GM13977 (cell line): ENCODE measurements around the gene NTNG1.

Experiments used
- DNase-seq: peaks from one replicate; pipeline ENCODE4 v3.0.0; 2012; ENCODE audit warnings: low spot score
- in situ Hi-C: fragments of 300-500 bp; cut with MboI; formaldehyde crosslinking; loops from one replicate; pipeline ENCODE4 v1.12.0; 2022; ENCODE audit warnings: low sequenced_read_pairs, low pct_unique_long_range_greater_than_20kb, mixed read lengths, inconsistent platforms; ENCODE audit not compliant: unreplicated experiment
- TF ChIP-seq, protein P1 (sequence below): IDR thresholded peaks from 2 replicates; pipeline ENCODE4 v1.5.1; 2012; ENCODE audit warnings: mild to moderate bottlenecking, control low read depth; ENCODE audit not compliant: insufficient read depth; ENCODE audit errors: extremely low read depth, missing control alignments

The NTNG1 gene

DNA sequence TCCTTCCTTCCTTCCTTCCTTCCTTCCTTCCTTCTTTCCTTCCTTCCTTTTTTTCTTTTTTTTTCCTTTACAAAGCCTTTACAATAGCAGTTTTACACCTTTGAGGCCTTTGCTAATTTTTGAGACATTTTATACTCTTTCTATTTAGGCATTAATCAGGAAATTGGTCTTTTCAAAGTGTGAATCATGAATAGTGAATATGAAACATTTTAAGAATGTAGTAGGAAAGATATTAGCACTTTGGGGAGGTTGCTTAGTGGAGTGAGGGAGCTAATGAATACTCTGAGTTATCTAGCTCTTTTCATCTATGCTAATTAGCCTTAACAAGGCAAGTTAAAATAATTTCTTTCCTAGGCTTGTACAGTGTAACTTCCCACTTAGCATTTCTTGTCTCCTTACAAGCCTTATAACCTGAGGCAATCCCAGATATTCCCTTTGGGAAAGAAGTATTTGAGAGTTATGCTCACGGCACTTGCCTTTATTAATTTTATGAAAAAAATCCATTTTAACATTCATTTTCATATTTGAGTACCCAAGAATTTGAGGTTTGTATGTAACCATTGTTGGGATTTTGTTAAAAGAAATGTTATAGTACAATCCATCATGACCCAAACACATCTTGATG lies 122.6 kb downstream of the NTNG1 start:
- in situ Hi-C loops = no loop called here
- DNase-seq = no peak
- TF ChIP-seq, protein P1, sequence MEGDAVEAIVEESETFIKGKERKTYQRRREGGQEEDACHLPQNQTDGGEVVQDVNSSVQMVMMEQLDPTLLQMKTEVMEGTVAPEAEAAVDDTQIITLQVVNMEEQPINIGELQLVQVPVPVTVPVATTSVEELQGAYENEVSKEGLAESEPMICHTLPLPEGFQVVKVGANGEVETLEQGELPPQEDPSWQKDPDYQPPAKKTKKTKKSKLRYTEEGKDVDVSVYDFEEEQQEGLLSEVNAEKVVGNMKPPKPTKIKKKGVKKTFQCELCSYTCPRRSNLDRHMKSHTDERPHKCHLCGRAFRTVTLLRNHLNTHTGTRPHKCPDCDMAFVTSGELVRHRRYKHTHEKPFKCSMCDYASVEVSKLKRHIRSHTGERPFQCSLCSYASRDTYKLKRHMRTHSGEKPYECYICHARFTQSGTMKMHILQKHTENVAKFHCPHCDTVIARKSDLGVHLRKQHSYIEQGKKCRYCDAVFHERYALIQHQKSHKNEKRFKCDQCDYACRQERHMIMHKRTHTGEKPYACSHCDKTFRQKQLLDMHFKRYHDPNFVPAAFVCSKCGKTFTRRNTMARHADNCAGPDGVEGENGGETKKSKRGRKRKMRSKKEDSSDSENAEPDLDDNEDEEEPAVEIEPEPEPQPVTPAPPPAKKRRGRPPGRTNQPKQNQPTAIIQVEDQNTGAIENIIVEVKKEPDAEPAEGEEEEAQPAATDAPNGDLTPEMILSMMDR = no peak

DNA sequence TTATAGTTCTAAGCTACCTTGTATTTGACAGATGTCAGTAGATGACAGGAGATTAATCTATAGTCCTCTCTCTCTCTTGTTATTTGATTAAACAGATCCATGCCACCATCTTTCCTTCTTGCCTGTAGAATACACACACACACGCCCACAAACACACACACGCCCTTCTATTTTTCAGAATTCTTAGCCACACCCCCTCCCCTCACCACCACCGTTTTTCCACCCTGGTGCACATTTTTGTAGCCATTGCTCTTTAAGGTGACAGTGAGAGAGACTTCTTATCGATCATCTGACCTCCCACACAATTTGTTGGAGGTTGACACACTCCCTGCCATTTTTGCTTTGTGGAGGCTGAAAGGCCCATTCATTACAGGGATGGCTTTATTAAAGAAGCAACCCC lies 123.2 kb downstream of the NTNG1 start:
- DNase-seq = no peak
- in situ Hi-C loops = no loop called here
- TF ChIP-seq, protein P1 = no peak

DNA sequence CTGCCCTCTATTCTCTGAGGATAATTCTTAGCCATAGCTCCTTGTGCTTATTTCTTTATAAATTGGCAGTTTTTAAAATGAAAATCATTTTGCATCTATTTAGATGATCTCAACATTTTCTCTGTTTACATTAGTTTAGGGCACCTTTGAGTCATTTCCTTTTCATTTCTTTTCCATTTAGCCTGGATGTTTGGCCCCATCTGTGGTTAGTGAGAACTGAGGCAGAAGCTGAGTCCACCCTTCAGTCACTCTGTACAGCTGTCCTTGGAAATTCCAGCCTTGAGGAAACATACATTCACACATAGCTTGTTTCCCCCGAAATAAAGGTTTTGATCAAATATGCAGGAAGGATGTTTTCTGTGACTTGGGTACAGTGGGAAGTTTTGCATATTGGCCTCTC lies 123.7 kb downstream of the NTNG1 start:
- in situ Hi-C loops = no loop called here
- TF ChIP-seq, protein P1 = no peak
- DNase-seq = no peak

DNA sequence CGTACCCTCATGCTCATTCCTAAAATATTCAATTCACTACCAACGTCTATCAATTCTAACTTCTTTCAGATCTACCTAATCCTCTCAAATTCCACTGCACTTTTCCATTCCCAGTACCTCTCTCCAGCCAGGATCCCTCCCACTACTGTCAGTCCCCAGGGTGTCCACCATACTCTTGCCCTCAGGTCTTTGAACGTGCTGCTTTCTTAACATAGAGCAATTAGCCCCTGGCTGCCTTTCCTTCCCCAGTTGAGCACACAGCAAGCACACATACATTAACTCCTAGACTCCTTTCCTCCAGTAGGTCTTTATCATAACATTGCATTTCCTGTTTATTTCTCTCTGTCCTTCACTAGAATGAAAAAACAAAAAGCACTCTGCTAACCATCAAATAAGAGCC lies 126.7 kb downstream of the NTNG1 start:
- TF ChIP-seq, protein P1 = no peak
- no peak for DNase-seq
- in situ Hi-C loops = no loop called here

DNA sequence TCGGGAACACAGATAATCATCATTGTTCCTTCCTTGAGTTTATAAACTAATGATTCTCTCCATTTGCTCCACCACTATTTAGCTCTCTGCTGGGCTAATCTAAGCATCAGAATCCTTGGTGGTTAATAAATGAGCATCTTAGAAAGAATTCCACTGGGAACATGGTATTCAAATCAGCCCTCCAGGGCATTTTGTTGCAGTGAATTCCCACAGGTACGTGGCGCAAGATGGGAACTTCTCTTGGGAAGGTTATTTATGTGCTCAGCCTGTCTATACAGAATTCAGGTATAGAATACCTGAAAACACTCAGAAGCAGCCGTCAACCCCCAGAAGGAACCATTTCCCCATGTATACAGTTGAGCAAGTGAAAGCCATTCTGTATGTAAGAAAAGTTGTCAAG lies 131.5 kb downstream of the NTNG1 start:
- DNase-seq = no peak
- TF ChIP-seq, protein P1 = no peak
- in situ Hi-C loops = no loop called here

DNA sequence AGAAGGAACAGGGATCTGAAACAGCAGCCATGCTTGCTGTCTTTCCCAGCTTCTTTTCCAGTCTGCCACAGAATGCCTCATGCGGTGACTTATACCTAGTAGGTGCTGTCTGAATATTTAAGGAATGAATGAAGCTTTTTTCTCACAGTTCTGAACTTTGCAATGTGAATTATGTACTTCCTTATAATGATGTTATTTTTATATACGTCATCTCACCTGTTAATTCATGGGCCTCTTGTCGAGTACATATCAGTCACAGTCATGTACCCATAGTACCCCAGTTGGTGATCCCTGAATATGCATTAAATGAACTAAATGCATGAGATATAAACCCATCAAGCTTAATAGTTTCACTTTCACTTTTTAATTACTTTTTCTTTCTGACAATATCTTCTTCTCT lies 132.7 kb downstream of the NTNG1 start:
- in situ Hi-C loops = no loop called here
- DNase-seq = no peak
- TF ChIP-seq, protein P1 = no peak
